NCI-H2227 (cell line): ENCODE data around the gene CCSER2.
"Not testable (repeated sequence)": the region's sequence is repeated elsewhere in the genome, so short reads cannot be mapped to it uniquely, and the experiment has no call there.

ENCODE experiments used
- DNase-seq: peaks from one replicate; lab custom pipeline; 2025; ENCODE audit not compliant: unreplicated experiment; lab: John Stamatoyannopoulos, UW

The CCSER2 gene

DNA sequence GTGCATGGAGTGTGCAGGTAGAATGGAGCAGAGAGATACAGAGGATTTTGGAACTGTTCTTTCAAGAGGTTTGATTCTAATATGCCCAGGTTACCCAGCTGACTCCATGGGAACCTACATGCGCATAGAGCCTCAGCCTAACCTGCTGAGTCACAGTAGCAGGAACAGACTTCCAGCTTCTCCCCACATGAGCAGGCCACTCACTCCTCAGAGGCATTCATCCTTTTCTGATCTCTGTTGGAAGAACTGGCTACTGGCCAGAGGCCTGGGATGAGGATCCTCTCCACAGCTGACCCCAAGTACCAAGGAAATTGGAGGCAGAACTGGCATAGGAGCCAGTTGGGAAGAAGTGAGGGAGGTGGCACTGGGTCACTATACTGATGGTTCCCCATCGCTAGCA, 17.9 kb upstream of the CCSER2 start:
- DNase-seq, result no peak

DNA sequence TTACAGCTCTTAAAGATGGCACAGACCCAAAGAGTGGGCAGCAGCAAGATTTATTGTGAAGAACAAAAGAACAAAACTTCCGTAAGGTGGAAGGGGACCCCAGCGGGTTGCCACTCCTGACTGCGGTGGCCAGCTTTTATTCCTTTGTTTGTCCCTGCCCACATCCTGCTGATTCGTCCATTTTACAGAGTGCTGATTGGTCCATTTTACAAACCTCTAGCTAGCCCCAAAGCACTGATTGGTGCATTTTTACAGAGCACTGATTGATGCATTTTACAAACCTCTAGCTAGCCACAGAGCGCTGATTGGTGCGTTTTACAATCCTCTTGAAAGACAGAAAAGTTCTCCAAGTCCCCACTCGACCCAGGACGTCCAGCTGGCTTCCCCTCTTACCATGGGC, 16.8 kb upstream of the CCSER2 start:
- DNase-seq, result no peak

DNA sequence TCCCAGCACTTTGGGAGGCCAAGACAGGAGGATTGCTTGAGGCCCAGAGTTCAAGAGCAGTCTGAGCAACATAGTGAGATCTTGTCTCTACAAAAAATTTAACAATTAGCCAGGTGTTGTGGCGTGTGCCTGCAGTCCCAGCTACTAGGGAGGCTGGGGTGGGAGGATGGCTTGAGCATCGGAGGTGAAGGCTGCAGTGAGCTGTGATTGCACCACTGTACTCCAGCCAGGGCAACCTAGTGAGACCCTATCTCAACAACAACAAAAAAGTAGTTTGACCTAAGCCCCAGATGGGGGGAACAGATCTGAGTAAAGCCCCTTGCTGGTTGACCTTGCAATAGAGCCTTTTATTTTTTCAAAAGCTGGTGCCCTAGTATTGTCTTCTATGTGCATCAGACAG, 15.6 kb upstream of the CCSER2 start:
- no peak for DNase-seq

DNA sequence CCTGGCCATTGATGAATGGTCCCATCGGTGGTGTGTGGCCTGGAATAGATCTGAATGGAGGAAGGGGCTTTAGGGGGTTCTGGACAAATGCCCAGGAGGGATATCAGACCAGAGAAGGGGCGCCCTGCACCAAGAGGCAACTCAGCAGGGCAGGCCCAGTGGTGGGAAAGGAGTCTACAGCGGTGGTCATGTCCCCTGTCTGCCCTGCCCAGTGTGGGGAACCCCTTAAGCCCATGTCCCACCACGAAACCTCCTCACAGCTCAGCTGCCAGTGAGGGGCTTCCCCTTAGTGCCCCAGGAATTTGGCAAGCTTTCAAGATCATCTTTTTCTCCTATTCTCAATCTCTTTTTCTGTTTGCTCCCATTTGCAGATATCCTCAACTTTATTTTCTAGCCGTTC, 14.1 kb upstream of the CCSER2 start:
- DNase-seq, result no peak

DNA sequence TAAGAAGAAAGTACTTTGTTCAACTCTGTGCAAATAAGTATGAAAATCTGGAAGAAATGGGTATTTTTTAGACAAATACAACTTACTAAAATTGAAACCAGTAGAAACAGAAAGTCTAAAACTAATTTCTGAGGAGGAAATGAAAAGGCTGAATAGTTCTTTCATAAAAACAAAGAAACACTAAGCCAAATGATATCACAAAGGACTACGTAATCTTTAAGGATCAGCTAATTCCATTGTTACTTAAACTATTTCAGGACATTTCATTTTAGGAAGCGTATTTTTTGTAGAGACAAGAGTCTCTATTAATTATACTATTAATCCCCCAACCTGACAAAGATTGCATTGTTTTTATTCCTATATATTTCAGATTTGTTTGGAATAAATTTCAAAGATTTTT, 11.2 kb upstream of the CCSER2 start:
- DNase-seq, result no peak

DNA sequence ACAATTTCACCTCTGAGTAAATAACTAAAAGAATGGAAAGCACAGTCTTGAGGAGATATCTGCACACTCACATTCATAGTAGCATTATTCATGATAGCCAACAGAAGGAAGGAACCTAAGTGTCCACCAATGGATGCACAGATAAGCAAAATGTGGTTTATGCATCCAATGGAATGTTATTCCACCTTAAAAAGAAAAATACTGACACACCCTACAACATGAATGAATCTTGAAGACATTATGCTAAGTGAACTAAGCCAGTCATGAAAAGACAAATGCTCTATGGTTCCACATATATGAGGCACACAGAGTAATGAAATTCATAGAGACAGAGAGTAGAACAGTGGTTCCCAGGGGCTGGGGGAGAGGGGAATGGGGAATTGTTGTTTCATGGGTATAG, 6.5 kb upstream of the CCSER2 start:
- DNase-seq, result no peak

DNA sequence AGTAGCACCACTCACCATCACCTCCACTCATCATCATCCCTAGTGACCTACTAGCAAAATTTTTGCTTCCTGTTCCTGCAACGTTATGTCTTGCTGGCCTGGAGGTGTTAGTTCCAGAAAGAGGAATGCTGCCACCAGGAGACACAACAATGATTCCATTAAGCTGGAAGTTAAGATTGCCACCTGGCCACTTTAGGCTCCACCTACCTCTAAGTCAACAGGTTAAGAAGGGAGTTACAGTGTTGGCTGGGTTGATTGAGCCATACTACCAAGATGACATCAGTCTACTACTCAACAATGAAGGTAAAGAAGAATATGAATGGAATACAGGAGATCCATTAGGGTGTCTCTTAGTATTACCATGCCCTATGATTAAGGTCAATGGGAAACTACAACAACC, 4.8 kb upstream of the CCSER2 start:
- not testable (repeated sequence) for DNase-seq

DNA sequence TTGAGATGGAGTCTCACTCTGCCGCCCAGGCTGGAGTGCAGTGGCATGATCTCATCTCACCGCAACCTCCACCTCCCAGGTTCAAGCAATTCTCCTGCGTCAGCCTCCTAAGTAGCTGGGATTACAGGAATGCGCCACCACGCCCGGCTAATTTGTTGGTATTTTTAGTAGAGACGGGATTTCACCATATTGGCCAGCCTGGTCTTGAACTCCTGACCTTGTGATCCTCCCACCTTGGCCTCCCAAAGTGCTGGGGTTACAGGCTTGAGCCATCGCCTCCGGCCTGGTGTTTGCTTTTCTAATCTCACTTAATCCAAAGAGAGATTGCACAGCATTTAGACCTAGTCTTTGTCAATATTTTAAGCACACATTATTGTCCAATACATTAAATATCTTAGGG, 1.4 kb upstream of the CCSER2 start:
- not testable (repeated sequence) for DNase-seq

DNA sequence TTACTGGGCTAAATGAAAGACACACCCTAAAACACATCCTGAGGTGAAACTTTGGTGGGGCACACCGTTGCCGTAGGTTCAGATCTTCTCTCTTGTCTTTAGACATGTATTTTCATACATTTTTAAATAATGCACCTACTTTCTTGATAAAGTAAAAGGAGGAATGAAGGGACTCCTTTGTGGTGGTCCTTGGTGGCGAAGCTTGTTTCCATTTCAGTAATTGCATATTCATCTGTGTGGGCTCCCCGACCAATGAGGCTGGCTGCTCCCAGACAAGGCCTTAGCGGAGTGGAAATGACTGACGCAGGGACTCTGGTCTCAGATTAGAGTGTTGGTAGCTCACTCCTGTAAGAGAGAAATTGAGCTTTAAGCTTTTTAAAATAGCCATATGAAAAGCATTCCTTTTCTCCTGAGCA, 815 bp downstream of the CCSER2 start:
- peak; percentile 10 for DNase-seq

DNA sequence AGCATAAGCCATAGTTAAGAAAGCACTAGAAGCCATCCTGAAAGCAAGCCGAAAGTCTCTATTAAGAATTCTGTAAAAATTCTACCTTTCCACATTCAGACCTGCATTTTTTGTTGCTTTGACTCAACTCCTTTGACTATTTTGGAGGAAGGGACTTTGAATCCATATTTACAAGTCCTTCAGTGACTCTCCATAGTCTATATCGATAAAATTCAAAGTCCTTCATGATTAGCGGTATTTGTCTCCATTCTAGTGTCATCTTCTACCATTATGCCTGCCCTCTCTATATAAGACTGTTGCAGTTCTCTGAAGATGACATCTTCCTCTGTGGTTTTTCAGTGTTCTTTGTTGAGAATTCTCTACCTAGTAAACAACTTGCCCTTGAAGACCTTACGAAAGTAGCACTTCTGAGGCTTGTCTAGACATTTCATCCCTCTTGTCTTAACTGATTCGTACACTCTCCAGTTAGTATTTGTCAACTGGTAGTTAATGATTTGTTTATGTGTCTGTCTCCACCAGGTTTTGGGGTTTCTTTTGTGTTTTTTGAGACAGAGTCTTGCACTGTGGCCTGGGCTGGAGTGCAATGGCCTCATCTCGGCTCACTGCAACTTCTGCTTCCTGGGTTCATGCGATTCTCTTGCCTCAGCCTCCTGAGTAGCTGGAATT, 1.7 kb downstream of the CCSER2 start:
- DNase-seq, result no peak

DNA sequence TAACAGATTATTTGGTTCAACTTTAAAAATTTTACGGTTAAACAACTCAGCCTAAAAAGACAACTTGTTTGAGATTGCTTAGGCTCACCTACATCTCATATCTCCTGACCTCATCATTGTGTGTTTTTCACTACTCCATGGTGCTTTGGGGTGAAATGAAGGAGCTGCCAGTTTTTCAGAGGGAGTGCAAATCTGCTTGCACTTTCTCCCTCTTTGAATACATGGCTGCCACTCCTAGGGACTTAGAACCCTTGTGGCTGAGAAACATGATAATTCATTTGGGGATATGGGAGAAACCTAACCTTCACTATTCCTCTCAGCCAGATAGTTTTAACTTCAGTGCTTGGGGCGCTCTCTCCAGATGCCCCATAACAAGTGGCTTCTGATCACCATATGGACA, 2.7 kb downstream of the CCSER2 start:
- no peak for DNase-seq

DNA sequence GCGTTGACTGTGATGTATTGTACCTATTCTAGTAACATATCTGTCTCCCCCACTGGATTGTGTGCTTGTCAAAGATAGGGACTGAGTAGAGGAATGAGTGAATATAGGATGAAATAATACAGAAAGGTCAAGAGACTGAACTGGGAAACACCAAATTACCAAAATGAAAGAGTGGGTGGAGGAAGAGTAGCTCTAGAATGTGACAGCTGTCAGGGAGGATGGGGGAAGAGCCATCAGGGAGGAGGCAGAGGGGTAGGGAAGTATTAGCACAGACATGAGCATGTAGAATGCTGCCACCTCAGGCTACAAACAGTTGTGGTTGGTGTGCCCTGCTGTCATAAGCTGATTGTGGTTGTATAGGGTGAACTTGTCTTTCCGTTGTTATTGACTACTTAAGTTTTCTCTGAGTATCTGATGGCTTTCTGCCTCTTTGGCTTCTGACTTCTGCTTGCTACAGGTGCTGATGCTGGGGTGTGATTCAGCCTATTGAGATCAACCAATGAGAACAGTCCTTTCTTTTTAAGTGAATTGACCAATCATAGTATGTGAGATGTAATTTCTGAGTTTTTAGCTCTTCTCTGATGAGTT, 5.6 kb downstream of the CCSER2 start:
- DNase-seq, result peak; percentile 7

DNA sequence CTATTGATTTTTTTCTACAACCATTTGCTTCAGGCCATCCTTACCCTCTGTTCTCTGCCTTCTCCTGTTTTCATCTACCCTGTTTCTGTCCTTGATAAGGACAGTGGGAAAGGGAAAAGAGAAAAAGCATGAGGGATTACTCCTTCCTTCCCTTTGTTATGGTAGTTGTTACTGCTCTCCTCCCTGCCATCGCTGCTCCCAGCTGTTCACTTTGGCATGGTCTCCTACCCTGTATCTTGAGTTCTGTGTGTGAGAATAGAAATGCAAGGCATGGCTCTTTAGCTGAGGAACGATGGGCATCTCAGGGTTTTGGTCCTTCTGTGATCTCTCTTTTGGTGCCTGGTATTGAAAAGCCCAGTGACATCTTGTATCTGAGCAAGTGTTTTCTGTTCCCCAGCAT, 6.4 kb downstream of the CCSER2 start:
- DNase-seq, result no peak

DNA sequence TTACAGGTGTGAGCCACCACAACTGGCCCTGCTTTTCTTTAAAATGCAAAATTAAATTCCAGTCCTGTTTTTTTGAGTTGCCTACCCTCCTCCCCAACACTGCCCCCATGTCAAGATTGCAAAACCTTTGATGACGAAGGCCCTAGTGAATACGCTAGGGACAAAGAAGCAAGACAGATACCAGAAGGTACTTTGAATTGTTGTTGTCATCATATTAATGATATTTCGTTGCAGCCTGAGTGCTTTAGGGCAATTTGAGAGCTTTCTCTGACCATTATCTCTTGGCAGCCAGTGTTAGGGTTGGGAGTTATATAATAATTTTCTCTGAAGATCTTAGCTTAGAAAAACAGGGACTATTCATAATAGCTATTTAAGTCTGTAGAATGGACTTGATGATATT, 7.1 kb downstream of the CCSER2 start:
- peak; percentile 62 for DNase-seq

DNA sequence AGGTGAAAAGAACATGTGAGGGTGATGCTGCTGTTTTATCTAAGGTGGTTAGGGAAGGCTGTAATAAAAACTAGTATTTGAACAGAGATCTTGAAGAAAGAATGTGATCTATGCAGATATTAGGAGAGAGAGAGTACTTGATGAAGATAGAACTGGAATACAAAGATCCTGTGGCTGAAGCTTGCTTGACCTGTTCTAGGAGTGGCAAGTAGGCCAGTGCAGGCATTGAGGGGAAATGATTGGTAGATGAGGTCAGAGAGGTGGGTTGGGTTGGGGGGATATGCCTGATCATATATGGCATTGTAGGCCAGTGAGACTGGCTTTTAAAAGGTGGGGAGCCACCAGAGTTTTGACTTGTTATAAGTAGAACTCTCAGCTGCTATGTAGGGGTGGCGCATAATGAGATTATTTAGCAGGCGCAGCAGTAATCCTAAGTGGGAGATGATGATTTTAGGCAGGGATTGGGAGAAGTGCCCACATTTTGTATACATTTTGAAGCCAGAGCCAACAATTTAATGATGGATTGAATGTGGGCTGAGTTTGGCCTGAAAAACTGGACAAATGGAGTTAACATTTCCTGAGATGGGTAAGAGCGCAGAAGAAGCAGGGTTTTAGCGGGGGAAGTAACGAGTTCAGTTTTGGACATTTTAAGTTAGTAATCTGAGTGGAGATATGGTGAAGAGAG, 8.2 kb downstream of the CCSER2 start:
- no peak for DNase-seq

DNA sequence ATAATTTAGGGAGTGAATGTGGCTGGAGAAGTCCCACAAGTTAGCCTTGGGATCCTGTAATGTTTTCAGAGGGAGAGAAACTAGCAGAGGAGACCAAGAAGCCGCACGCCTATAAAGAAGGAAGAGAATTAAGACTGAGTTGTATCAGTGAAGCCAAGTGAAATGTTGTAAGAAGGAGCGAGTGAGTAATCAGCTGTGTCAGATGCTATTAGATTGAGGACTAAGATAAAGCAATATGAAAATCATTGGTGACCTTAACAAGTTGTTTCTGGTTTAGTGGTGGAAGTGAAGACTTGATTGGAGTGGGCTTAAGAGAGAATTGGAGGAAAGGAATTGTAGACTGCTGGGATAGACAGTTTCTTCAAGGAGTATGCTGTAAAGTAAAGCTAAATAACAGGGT, 8.8 kb downstream of the CCSER2 start:
- DNase-seq, result no peak

DNA sequence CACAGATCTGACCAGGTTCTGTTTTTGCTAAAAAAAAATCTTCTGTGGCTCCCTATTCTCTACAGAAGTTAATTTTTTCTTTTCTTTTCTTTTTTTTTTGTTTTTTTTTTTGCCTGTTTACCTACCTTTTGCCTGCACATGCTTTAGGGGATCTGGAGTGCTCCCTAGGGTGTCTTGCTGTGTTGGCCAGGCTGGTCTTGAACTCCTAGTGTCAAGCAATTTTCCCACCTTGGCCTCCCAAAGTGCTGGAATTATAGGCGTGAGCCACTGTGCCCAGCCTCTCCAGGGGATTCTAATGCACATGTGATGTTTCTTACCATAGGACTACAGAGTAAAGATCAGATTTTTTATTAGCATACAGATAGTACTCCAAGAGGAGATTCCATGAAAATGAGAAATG, 10.6 kb downstream of the CCSER2 start:
- no peak for DNase-seq

DNA sequence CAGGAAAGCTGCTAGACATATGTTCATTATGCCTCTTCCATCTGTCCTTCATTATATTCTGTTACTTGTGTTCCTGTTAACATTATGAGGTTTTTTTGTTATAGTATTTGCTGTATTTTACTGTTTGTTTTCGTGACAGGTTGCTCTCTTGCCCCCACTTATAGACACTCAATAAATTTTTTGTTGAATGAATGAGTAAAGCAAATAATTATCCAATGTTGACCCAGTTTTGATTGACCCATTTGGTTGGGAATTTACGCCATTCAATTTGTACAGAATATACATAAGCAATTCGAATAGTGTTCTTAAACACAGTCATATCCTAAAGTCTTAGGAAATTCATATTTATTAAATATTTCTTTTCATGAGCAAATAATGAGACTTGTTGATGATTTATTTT, 11.8 kb downstream of the CCSER2 start:
- DNase-seq, result no peak

DNA sequence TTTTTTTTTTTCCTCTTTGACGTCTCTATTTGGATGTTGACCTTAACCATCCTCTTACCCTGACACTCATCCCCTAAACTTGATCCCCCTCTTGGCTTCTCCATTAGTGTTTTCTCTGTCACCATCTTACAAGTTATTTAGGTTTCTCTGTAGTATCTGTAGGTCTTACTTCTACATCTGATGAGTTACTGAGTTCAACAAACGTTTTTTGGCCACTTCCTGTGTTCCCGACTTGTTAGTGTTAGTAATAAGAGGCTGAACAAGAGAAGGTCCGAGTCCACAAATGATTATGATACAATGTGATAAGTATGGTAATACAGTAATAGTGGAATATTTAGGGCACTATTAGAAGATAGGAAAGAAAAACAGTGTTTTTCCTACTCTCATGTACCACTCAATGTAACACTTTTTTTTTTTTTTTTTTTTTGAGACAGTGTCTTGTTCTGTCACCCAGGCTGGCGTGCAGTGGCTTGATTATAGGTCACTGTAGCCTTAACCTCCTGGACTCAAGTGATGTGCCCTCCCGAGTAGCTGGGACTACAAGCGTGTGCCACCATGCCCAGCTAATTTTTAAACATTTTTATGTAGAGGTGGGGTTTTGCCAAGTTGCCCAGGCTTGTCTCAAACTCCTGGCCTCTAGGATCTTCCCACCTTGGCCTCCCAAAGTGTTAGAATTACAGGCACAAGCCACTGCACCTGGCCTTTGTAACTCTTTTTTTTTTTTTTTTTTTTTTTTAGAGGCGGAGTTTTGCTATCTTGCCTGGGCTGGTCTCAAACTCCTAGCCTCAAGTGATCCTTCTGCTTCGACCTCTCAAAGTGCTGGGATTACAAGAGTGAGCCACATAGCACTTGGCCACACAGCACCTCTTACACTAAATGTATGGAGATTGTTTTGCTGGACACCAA, 12.5 kb downstream of the CCSER2 start:
- no peak for DNase-seq

DNA sequence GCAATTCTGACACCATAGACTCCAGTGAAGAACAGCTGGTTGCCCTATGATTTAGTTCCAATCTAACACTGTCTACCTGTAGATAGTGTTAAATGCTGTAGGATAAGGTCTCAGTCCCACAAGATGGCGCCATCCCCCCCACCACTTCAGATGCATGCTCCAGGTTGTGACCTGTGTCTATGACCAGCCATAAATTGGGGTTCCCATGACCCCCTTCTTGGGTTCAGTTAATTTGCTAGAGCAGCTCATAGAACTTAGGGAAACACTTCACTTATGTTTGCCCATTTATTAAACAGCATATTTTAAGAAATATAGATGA, 13.1 kb downstream of the CCSER2 start:
- no peak for DNase-seq

DNA sequence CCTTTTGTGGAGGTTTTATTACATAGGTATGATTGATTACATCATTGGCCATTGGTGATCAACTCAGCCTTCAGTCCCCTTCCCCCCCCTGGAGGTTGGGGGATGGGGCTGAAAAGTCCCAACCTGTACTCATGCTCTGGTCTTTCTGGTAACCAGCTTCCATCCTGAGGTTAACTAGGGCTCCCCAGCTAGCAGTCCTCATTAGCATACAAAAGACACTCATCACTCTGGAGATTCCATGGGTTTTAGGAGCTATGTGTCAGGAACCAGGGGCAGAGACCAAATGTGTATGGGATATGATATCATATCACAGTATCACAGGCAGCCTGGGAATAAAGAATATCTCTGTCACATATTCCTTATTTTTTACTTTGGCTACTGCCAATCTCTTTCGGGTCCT, 13.6 kb downstream of the CCSER2 start:
- DNase-seq, result no peak

DNA sequence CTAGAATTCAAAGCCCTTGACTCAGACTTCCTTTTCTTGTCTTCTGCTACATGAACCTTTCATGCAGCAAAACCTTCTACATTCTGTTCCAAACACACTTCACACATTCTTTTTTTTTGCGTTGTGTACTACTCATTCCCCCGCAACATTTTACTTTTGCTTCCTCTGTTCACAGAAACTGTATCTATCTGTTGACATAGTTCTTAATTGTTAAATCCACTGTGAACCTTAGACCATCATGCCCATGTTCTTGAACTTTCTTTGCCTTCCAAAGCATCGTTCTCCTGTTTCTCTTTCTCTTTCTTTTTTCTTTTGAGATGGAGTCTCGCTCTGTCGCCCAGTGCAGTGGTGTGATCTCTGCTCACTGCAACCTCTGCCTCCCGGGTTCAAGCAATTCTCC, 14.2 kb downstream of the CCSER2 start:
- DNase-seq, result no peak
